ENCODE data around the gene NOB1. TPM values are rescaled to one million over a fixed set of nuclear protein-coding genes. Genes with fewer than 3 reads are reported as not detected.

Gene NOB1
- total and polyA plus RNA-seq, 4 donors: 23.0 to 43.1 (median 32.7) TPM

DNA sequence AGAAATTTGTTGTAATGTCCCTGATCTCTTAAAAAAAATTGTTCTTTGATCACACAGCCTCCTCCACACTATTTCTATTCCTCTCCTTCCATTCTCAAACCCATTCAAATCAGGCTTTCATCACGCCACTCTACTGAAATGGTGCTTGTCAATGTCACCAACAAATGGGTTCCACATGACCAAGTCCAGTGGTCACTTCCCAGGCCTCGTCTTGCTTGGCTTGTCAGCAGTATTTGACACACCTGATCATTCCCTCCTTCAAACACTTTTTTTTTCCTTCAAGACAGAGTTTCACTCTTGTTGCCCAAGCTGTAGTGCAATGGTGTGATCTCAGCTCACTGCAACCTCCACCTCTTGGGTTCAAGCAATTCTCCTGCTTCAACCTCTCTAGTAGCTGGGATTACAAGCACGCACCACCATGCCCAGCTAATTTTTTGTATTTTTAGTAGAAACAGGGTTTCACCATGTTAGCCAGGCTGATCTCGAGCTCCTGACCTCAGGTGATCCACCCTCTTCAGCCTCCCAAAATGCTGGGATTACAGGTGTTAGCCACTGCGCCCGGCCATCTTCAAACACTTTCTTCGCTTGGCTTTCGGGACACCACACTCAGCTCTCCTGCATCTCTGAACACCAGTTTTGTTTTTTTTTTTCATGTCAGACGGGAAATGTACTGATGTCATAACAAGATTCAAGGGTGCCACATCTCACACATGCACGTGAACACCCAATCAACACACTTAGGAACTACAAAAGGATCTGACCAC is 46.6 kb downstream of the NOB1 start:
- ATAC-seq (ENCODE audit: insufficient read depth, low FRiP score): no peak
- Histone ChIP-seq H3K4me1 (ENCODE audit: control insufficient read depth in 5 of 5, insufficient read depth in 5 of 5, low read length in 5 of 5) (peaks cover 0 to 4% (median 0%) of the 10 kb centered on the region in 5 donors), H3K4me3 (no peak overlapping the region), H3K27me3 (ENCODE audit: control insufficient read depth in 3 of 3, insufficient read depth in 3 of 3, low read length in 2 of 3) (no peaks in the 10 kb centered on the region), H3K9ac (ENCODE audit: insufficient read depth in 1 of 2, low read length in 2 of 2) (no peak overlapping the region), H3K27ac (ENCODE audit: low read depth in 1 of 2, low read length in 1 of 2) (no peak overlapping the region), H3K9me3 (ENCODE audit: control insufficient read depth in 4 of 4, insufficient read depth in 3 of 4, low read length in 3 of 4) (no peaks in the 10 kb centered on the region), H3K36me3 (ENCODE audit: control insufficient read depth in 4 of 4, insufficient read depth in 4 of 4, low read length in 4 of 4) (peaks cover 13 to 20% (median 15%) of the 10 kb centered on the region in 4 donors)
- TF ChIP-seq, protein P1, sequence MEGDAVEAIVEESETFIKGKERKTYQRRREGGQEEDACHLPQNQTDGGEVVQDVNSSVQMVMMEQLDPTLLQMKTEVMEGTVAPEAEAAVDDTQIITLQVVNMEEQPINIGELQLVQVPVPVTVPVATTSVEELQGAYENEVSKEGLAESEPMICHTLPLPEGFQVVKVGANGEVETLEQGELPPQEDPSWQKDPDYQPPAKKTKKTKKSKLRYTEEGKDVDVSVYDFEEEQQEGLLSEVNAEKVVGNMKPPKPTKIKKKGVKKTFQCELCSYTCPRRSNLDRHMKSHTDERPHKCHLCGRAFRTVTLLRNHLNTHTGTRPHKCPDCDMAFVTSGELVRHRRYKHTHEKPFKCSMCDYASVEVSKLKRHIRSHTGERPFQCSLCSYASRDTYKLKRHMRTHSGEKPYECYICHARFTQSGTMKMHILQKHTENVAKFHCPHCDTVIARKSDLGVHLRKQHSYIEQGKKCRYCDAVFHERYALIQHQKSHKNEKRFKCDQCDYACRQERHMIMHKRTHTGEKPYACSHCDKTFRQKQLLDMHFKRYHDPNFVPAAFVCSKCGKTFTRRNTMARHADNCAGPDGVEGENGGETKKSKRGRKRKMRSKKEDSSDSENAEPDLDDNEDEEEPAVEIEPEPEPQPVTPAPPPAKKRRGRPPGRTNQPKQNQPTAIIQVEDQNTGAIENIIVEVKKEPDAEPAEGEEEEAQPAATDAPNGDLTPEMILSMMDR (IDR thresholded peaks at IDR 0.05; ENCODE audit: control extremely low read depth, extremely low read depth): no peak
- DNase-seq: no peak
- WGBS, 2 donors: 89 to 92% methylated on average over 10 of the region's 10 CpGs

DNA sequence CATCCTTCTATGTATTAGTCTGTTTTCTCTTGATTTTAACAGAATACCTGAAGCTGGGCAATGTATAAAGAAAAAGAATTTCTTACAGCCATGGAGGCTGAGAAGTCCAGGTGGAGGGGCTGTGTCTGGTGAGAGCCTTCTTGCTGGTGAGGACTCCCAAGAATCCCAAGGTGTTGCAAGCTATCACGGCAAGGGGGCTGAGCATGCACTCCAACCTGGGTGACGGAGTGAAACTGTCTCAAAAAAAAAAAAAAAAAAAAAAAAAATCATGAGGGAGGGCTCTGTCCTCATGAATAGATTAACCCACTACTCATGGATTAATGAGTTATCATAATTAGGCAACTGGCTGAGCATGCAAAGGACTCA is 47.8 kb downstream of the NOB1 start:
- H3K4me3 ChIP-seq: no peak overlapping the region
- WGBS, 2 donors: 66 to 77% methylated on average over 2 of the region's 2 CpGs
- no peak overlapping the region for H3K27ac ChIP-seq (ENCODE audit: low read depth in 1 of 2, low read length in 1 of 2)
- peaks cover 11 to 20% (median 14%) of the 10 kb centered on the region in 4 donors for H3K36me3 ChIP-seq (ENCODE audit: control insufficient read depth in 4 of 4, insufficient read depth in 4 of 4, low read length in 4 of 4)
- no peaks in the 10 kb centered on the region for H3K9me3 ChIP-seq (ENCODE audit: control insufficient read depth in 4 of 4, insufficient read depth in 3 of 4, low read length in 3 of 4)
- no peak for ATAC-seq (ENCODE audit: insufficient read depth, low FRiP score)
- peak in 1 of 3 donors; percentile 15 for DNase-seq
- no peak overlapping the region for H3K9ac ChIP-seq (ENCODE audit: insufficient read depth in 1 of 2, low read length in 2 of 2)
- H3K4me1 ChIP-seq (ENCODE audit: control insufficient read depth in 5 of 5, insufficient read depth in 5 of 5, low read length in 5 of 5): peaks cover 0 to 4% (median 0%) of the 10 kb centered on the region in 5 donors
- H3K27me3 ChIP-seq (ENCODE audit: control insufficient read depth in 3 of 3, insufficient read depth in 3 of 3, low read length in 2 of 3): no peaks in the 10 kb centered on the region
- TF ChIP-seq, protein P1 (IDR thresholded peaks at IDR 0.05; ENCODE audit: control extremely low read depth, extremely low read depth): no peak

DNA sequence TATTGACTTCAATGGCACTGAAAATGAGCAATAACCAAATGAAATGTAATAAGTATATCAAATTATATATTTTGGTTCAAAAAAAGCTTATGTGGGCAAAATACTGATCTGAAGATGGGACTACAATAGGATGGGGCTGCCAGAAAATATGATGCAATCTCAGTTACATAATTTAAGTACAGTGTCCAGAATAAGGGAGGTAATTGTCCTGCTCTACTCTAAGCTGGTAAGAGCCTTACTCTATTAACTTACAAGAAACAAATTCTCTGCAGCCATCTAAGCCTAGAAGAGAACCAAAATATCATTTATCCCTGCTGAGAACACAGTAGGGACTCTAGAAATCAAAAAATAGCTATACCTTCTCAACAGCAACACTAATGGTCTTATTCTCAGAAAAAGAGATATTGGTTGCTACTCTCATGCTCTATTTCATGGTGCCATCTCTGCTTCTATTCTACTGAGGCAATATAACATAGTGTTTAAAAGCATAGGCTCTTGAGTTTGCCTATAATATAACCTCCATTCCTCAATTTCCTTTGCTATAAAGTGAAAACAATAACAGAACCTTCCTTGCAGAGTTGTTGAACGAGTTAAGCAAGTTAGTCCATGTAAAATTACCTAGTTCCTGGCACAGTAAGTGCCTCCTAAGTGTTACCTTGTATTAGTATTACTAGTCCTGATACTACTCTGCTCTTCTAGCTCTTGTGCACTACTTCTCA is 48.3 kb downstream of the NOB1 start:
- Histone ChIP-seq H3K9ac (ENCODE audit: insufficient read depth in 1 of 2, low read length in 2 of 2) (no peak overlapping the region), H3K36me3 (ENCODE audit: control insufficient read depth in 4 of 4, insufficient read depth in 4 of 4, low read length in 4 of 4) (peaks cover 11 to 20% (median 16%) of the 10 kb centered on the region in 4 donors), H3K27me3 (ENCODE audit: control insufficient read depth in 3 of 3, insufficient read depth in 3 of 3, low read length in 2 of 3) (no peaks in the 10 kb centered on the region), H3K9me3 (ENCODE audit: control insufficient read depth in 4 of 4, insufficient read depth in 3 of 4, low read length in 3 of 4) (no peaks in the 10 kb centered on the region), H3K27ac (ENCODE audit: low read depth in 1 of 2, low read length in 1 of 2) (no peak overlapping the region), H3K4me1 (ENCODE audit: control insufficient read depth in 5 of 5, insufficient read depth in 5 of 5, low read length in 5 of 5) (peaks cover 0 to 4% (median 0%) of the 10 kb centered on the region in 5 donors), H3K4me3 (no peak overlapping the region)
- DNase-seq: peak in 2 of 3 donors; percentile 38 to 61
- ATAC-seq (ENCODE audit: insufficient read depth, low FRiP score): no peak
- TF ChIP-seq, protein P1 (IDR thresholded peaks at IDR 0.05; ENCODE audit: control extremely low read depth, extremely low read depth): no peak
- WGBS, 2 donors: 48 to 92% methylated on average over 1 of the region's 1 CpG

All from lung (tissue), 12 donors.